Measurements from ENCODE around the gene ENTREP3.
A peak's percentile ranks its signal among the peaks of the same experiment; 100 is the strongest.
"Not testable (repeated sequence)": the region's sequence is repeated elsewhere in the genome, so short reads cannot be mapped to it uniquely, and the experiment has no call there.

ENTREP3 gene

GRCh38 chr1:155223047-155223446 lies 32.2 kb downstream of the ENTREP3 start:
- no peak for DNase-seq (ENCODE audit: low spot score)

GRCh38 chr1:155220211-155220965 lies 34.9 kb downstream of the ENTREP3 start:
- DNase-seq (ENCODE audit: low spot score): not testable (repeated sequence)

- DNase-seq (ENCODE audit: low spot score): no peak
Measured at GRCh38 chr1:155219592-155220031, 35.7 kb downstream of the ENTREP3 start.

GRCh38 chr1:155218854-155219591 lies 36.3 kb downstream of the ENTREP3 start:
- DNase-seq (ENCODE audit: low spot score): peak; percentile 39

- DNase-seq (ENCODE audit: low spot score): not testable (repeated sequence)
Measured at GRCh38 chr1:155214702-155215101, 40.6 kb downstream of the ENTREP3 start.

GRCh38 chr1:155212051-155212440 lies 43.2 kb downstream of the ENTREP3 start:
- DNase-seq (ENCODE audit: low spot score): not testable (repeated sequence)

- not testable (repeated sequence) for DNase-seq (ENCODE audit: low spot score)
Measured at GRCh38 chr1:155211381-155212050, 43.8 kb downstream of the ENTREP3 start.

- no peak for DNase-seq (ENCODE audit: low spot score)
Measured at GRCh38 chr1:155210314-155211104, 44.8 kb downstream of the ENTREP3 start.

- no peak for DNase-seq (ENCODE audit: low spot score)
Measured at GRCh38 chr1:155209312-155209721, 46.0 kb downstream of the ENTREP3 start.

GRCh38 chr1:155208541-155209311 lies 46.6 kb downstream of the ENTREP3 start, which contains the start of gene MTX1:
Gene MTX1 (plus strand): TSS chr1:155208695. CDS start chr1:155208805, 110 bp downstream.
- peak; percentile 81 for DNase-seq (ENCODE audit: low spot score)

- no peak for DNase-seq (ENCODE audit: low spot score)
Measured at GRCh38 chr1:155207806-155208540, 47.3 kb downstream of the ENTREP3 start, which contains the start of gene THBS3. Gene THBS3 (minus strand): TSS chr1:155207897. CDS start chr1:155207876, 21 bp downstream.

- peak; percentile 89 for DNase-seq (ENCODE audit: low spot score)
Measured at GRCh38 chr1:155206891-155207805, 48.1 kb downstream of the ENTREP3 start.

- DNase-seq (ENCODE audit: low spot score): no peak
Measured at GRCh38 chr1:155205969-155206593, 49.2 kb downstream of the ENTREP3 start.

- no peak for DNase-seq (ENCODE audit: low spot score)
Measured at GRCh38 chr1:155205035-155205434, 50.2 kb downstream of the ENTREP3 start.

GRCh38 chr1:155202731-155203515 lies 52.4 kb downstream of the ENTREP3 start:
- DNase-seq (ENCODE audit: low spot score): no peak

- DNase-seq (ENCODE audit: low spot score): no peak
Measured at GRCh38 chr1:155202198-155202597, 53.1 kb downstream of the ENTREP3 start.

- no peak for DNase-seq (ENCODE audit: low spot score)
Measured at GRCh38 chr1:155200920-155201319, 54.4 kb downstream of the ENTREP3 start.

GRCh38 chr1:155199792-155200191 lies 55.5 kb downstream of the ENTREP3 start:
- DNase-seq (ENCODE audit: low spot score): no peak

Measured in hematopoietic multipotent progenitor cell treated with erythropoietin and hydrocortisone succinate and interleukin-3 and kit ligand, for 15 days (in vitro differentiated cells).